Effector memory CD8-positive, alpha-beta T cell (primary cell): Measurements from ENCODE around the gene ETS1.

Experiments
- ATAC-seq: fragments of 150-1000 bp; cut with Tn5 transposase; replicated peaks from 2 replicates; pipeline ENCODE4 v1.10.0; 2021; ENCODE audit warnings: mild to moderate bottlenecking, moderate library complexity
- DNase-seq, 3 experiments: peaks; one replicate each; pipeline ENCODE4 v3.0.0; 2021
- H3K27ac Mint-ChIP-seq, 2 donors: one replicate each; pipeline ENCODE4 v1.8.0; 2022; ENCODE audit warnings: mild to moderate bottlenecking in 2 of 2, mixed read lengths in 2 of 2, moderate library complexity in 2 of 2
- H3K27me3 Mint-ChIP-seq, 2 donors: one replicate each; pipeline ENCODE4 v1.8.0; 2022; ENCODE audit warnings: mixed read lengths in 2 of 2
- H3K36me3 Mint-ChIP-seq: one replicate; pipeline ENCODE4 v1.8.0; 2022; ENCODE audit warnings: mild to moderate bottlenecking, moderate library complexity, mixed read lengths; ENCODE audit not compliant: insufficient read depth
- H3K4me1 Mint-ChIP-seq, 2 donors: one replicate each; pipeline ENCODE4 v1.8.0; 2022; ENCODE audit warnings: low read depth in 2 of 2, mixed read lengths in 2 of 2
- H3K4me3 Mint-ChIP-seq, 2 donors: one replicate each; pipeline ENCODE4 v1.8.0; 2022; ENCODE audit warnings: mild to moderate bottlenecking in 2 of 2, mixed read lengths in 2 of 2, moderate library complexity in 2 of 2
- H3K9me3 Mint-ChIP-seq, 2 donors: one replicate each; pipeline ENCODE4 v1.8.0; 2022; ENCODE audit warnings: mixed read lengths in 2 of 2

The ETS1 gene

DNA sequence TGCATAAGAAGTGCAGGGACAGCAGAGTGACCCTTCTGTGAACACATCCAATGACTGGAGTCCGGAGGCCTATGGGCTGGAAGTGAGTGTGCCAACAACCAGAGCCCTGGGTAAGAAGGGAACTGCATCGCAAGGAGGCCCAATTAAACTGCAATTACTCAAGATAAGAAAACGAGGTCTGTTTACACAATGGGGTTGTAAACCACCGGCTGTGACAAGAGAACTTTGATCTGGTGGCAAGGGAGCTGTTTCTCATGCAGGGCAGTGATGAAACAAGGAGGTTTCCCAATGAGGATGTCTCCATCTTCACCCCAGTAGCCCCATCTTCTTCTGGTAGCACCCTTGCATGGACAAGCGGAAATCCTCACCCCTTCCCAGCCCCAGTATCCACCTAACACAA, 21.5 kb downstream of the ETS1 start:
- peaks cover 3% of the 10 kb centered on the region for H3K36me3 Mint-ChIP-seq
- ATAC-seq (no peak), DNase-seq (no peak)
- H3K4me3 Mint-ChIP-seq, result no peak overlapping the region
- H3K27me3 Mint-ChIP-seq, result no peaks in the 10 kb centered on the region
- peak overlapping the region in 1 of 2 donors; percentile 21 for H3K27ac Mint-ChIP-seq
- peaks cover 15 to 19% of the 10 kb centered on the region in 2 donors for H3K4me1 Mint-ChIP-seq
- H3K9me3 Mint-ChIP-seq, result no peaks in the 10 kb centered on the region

DNA sequence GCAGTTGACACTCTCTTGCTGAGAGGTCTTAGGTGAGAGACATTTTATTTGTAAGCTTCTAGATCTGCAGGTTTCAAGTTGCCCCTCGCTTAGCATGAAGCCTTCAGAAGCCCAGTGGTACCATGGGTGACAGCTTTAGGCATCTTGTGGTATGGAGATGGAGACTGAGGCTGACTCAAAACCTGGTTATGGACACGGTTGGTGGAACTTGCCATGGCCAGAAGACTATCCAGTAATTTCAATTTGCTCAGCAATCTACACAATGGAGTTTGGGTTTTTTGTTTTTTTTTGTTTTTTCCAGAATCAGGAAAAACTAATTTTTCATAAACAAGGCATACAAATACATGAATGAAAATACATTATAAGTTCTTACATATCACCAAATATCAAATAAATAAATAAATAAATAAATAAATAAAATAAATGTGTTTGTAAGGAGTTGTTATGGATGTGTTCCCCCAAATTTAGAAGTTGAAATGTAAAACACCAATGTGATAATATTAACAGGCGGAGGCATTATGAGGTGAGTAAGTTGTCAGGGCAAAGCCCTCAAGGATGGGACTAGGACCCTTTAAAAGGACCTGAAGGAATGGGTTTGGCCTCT, 22.6 kb downstream of the ETS1 start:
- H3K36me3 Mint-ChIP-seq, result no peaks in the 10 kb centered on the region
- no peak overlapping the region for H3K27ac Mint-ChIP-seq
- H3K4me3 Mint-ChIP-seq, result no peak overlapping the region
- no peaks in the 10 kb centered on the region for H3K9me3 Mint-ChIP-seq
- ATAC-seq (no peak), DNase-seq (no peak)
- H3K4me1 Mint-ChIP-seq, result peaks cover 20 to 24% of the 10 kb centered on the region in 2 donors
- H3K27me3 Mint-ChIP-seq, result no peaks in the 10 kb centered on the region

DNA sequence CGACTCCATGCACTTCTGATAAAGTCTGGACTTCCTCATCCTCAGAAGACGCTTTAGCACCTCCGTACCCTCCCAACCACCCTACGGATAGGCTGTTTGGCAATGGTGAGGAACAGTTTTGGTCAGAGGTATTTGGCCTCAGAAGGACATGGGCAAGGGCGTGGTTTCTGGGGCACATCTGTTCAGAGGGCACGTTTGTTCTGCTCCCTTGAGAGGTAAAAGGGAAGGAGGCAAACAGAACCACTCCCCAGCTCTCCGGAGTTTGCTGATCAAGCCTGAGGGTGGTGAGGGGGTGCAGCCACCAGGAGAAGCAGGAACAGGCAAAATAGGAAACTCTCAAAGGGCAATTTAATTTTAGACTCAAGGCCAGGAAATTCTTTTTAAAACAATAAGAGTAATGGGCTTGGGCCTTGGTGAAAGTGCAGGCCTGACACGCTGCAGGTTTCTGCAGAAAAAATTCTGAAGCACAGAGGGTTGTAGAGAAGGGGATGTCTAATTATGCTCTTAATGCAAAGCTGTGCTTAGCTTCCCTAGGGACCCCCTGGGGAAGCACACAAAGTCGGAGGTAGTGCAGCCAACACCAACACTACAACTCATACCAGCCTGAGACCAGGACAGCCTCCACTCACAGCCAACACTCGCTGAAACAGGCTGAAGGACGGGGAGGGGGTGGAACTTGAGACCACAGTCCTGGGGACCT, 23.3 kb downstream of the ETS1 start:
- ATAC-seq, result no peak
- no peak overlapping the region for H3K27ac Mint-ChIP-seq

DNA sequence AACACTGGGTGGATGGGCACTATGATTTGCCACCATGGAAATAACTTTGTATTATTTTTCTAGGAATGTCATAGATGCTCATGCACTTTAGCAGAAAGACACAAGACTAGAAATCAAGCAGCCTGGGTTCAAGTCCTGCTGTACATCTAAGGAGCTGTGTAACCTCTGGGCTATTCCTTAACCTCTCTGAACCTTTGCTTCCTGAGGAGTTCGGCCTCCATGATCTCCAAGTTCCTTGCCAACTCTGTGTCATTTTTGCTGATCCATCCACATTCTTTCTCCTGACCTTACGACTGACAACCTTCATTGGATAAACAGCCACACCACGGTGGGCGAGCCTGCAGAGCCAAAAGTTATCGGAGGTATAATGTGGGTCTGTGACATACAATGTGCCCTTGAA, 24.1 kb downstream of the ETS1 start:
- no peak overlapping the region for H3K27ac Mint-ChIP-seq

More for the DNA sequence above, 23.3 kb downstream of the ETS1 start:
- Mint-ChIP-seq H3K27me3 (no peaks in the 10 kb centered on the region), H3K9me3 (no peaks in the 10 kb centered on the region), H3K4me3 (no peak overlapping the region), H3K36me3 (no peaks in the 10 kb centered on the region), H3K4me1 (peaks cover 20 to 27% of the 10 kb centered on the region in 2 donors)
- DNase-seq, result no peak

DNA sequence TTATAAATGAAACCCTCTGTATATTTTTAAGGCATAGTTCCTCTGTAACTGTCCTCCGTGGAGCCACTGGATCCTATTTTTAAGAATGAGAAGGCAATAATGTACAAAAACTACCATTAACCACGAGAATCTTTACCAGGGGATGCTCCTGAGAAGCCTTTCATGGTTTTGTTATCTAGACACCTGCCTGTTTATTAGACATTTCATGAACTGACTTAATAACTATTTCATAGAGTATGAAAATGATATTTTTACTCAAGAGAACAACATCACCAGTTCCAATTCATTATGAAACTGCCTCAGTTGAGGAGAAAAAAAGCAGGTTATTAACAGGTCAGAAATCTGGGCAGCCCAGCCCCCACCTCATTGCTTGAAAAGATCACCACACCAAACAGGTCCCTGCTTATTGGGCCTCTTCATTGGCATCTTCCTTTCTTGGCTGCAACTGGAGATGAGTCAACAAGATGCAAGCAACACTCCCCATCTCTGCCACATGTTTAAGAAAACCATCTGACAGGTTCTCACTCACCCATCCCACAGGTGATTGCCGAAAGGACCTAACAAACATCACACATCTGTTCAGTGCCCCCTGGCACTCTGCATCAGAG, 27.8 kb downstream of the ETS1 start:
- DNase-seq (no peak), ATAC-seq (no peak)
- Mint-ChIP-seq H3K27ac (no peak overlapping the region), H3K4me1 (peaks cover 8 to 18% of the 10 kb centered on the region in 2 donors), H3K9me3 (no peaks in the 10 kb centered on the region), H3K4me3 (no peak overlapping the region), H3K27me3 (no peaks in the 10 kb centered on the region), H3K36me3 (no peaks in the 10 kb centered on the region)

More for the DNA sequence above, 24.1 kb downstream of the ETS1 start:
- Mint-ChIP-seq H3K4me1 (peaks cover 15 to 27% of the 10 kb centered on the region in 2 donors), H3K4me3 (no peak overlapping the region), H3K27me3 (no peaks in the 10 kb centered on the region), H3K9me3 (no peaks in the 10 kb centered on the region), H3K36me3 (no peaks in the 10 kb centered on the region)
- ATAC-seq (no peak), DNase-seq (no peak)

DNA sequence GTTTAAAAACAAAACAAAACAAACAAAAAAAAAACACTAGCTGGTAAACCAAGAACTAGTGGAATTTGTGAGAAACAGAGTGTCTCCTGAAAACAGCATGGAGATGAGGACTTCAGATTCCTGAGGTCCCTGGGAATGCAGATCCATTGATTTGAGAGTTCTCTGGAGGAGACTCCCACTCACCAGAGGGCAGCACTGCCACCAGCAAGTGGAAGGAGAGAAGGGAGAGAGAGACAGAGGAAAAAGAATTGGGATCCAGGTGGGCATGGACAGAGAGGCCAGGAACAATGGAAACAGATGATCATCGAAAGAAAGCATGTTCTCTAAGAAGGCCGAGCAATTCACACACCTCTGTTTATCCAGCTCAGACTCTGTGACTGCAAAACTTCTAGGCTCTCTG, 31.8 kb downstream of the ETS1 start:
- DNase-seq (no peak), ATAC-seq (no peak)
- peak overlapping the region in 1 of 2 donors; percentile 95 for H3K27ac Mint-ChIP-seq
- no peak overlapping the region for H3K4me3 Mint-ChIP-seq
- peaks cover 22 to 43% of the 10 kb centered on the region in 2 donors for H3K4me1 Mint-ChIP-seq
- H3K27me3 Mint-ChIP-seq, result no peaks in the 10 kb centered on the region
- no peaks in the 10 kb centered on the region for H3K9me3 Mint-ChIP-seq
- peaks cover 4% of the 10 kb centered on the region for H3K36me3 Mint-ChIP-seq

DNA sequence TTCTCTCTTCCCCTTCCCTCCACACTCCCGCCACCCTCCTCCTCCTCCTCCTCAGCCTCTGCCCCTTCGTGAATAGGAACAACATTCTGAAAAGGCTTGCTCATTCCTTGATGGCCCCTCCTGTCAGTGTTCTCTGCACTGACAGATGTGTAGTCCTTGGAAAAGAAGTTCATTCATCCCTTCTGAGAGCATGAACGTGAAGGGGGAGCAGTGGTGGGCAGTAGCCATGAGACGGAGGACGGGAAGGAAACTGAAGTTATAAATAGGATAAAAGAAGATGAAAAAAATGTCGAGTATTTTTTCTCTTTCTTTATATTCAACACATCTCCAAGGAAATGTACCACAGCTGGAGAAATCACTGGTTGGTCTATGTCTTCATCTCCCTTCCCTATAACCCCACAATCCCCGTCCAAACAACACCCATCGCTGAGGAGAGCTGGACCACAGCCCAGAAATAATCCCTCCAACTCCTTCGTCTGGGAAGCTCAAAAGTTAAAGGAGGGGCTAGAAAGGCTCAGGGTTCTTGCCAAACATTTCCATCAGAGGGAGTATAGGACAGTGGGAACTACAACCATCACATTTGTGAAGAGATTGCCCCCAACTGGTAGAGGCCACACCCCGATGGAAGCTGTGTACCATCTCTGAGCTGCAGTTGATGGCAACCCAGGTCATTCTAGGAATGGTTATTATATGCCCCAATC, 33.5 kb downstream of the ETS1 start:
- Mint-ChIP-seq H3K4me3 (peak overlapping the region in 1 of 2 donors; percentile 40), H3K27ac (peak overlapping the region in 1 of 2 donors; percentile 95), H3K4me1 (peaks cover 29 to 47% of the 10 kb centered on the region in 2 donors), H3K9me3 (no peaks in the 10 kb centered on the region), H3K27me3 (no peaks in the 10 kb centered on the region), H3K36me3 (peaks cover 6% of the 10 kb centered on the region)
- DNase-seq (no peak), ATAC-seq (no peak)

DNA sequence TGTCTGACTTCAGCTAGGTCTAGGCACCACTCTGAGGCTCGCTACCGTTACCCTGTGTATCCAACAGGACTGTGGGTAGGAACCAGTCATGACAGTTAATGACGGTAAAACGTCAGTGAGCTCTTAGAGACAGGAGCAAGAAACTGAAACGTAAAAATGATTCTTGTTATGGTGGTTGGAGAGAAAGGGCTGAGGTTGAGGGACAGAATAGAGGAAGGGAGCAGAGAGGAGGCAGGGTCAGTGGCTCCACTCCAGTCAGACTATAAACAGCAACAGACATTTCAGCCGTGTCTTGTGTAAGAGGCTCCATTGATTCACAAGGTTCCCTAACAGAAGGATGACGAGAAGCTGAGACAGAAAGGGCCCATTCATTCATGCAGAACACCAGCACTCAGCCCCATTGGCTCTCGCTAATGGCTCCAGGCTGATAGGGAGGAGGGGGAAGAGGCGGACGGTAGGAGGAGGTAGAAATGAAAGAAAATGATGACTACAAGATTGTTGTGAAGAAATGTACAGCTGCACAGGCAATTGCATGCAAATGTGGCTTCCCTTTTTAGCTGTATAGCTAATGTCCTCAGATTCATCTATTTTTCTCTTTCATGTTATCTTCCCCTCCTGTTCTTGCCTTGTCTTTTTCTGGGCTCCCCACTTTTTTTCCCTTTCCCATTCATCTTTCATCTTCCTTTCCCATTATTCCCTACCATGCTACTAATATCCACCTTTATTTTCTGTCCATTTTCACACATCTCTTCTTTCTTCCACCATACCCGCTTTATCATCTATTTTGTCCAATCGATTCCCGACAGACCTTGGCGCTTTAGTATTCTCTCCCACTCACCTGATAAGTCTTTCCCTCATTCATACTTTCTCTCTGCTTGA, 34.3 kb downstream of the ETS1 start:
- peaks cover 6% of the 10 kb centered on the region for H3K36me3 Mint-ChIP-seq
- peak overlapping the region; percentile 22 to 40 for H3K4me3 Mint-ChIP-seq
- ATAC-seq, result peak; percentile 16
- H3K4me1 Mint-ChIP-seq, result peaks cover 33 to 52% of the 10 kb centered on the region in 2 donors
- H3K27ac Mint-ChIP-seq, result peak overlapping the region; percentile 95
- DNase-seq, result no peak
- no peaks in the 10 kb centered on the region for H3K27me3 Mint-ChIP-seq
- no peaks in the 10 kb centered on the region for H3K9me3 Mint-ChIP-seq

DNA sequence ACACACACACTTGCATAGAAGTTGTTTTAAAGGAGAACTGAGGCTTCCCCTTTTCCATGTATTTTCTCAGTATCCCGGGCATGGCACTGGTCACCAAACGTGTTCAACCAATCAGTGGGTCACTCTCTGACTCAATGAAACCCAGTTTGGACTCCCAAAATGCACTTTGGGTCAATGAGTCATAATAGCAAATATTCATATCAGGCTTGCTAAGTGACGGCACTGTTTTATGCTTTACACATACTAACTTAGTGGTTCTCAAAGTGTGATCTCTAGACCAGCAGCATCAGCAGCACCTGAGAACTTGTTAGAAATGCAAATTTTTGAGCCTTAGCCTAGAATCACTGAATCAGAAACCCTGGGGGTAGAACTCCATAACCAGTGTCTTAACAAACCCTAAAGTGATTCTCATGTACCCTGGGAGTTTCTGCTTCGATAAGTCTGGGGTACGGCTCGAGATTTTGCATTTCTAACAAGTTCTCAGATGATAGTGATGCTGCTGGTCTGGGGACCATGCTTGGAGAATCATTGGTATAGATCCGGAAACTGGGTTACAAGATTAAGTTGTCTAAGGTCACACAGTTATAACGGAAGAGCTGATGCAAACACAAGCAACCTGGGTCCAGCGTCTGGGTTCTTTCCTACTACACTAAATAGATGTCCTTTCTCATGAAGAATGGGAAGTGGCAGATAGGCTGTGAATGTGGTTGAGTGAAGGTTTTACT, 35.6 kb downstream of the ETS1 start:
- peaks cover 35 to 61% of the 10 kb centered on the region in 2 donors for H3K4me1 Mint-ChIP-seq

DNA sequence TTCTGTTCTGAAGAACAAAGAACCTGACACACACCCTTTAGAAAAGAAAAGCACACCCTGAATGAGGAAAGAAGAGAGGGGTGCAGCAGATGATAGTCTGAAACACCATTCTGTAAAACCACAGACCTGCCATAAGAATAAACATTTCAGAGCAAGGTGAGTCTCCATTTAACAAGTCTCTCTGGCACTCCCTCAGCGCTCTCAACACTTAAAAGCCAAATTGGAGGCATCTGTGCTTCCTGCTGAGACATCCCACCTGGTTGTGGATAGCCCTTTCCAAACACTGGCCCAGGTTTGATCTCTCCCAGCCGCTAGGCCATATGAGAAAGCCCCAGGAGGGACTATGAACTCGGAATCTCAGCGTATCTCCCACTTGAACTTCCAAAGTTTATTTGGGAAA, 36.3 kb downstream of the ETS1 start:
- peak overlapping the region; percentile 95 for H3K27ac Mint-ChIP-seq
- H3K27me3 Mint-ChIP-seq, result no peaks in the 10 kb centered on the region
- no peaks in the 10 kb centered on the region for H3K9me3 Mint-ChIP-seq
- peaks cover 6% of the 10 kb centered on the region for H3K36me3 Mint-ChIP-seq
- no peak for ATAC-seq
- H3K4me3 Mint-ChIP-seq, result peak overlapping the region; percentile 17 to 40
- peaks cover 35 to 62% of the 10 kb centered on the region in 2 donors for H3K4me1 Mint-ChIP-seq
- DNase-seq, result no peak

More for the DNA sequence above, 35.6 kb downstream of the ETS1 start:
- Mint-ChIP-seq H3K27me3 (no peaks in the 10 kb centered on the region), H3K9me3 (no peaks in the 10 kb centered on the region), H3K27ac (peak overlapping the region; percentile 95), H3K36me3 (peaks cover 6% of the 10 kb centered on the region), H3K4me3 (peak overlapping the region; percentile 17 to 40)
- DNase-seq (peak; percentile 31 to 52 (median 33)), ATAC-seq (peak; percentile 86)

DNA sequence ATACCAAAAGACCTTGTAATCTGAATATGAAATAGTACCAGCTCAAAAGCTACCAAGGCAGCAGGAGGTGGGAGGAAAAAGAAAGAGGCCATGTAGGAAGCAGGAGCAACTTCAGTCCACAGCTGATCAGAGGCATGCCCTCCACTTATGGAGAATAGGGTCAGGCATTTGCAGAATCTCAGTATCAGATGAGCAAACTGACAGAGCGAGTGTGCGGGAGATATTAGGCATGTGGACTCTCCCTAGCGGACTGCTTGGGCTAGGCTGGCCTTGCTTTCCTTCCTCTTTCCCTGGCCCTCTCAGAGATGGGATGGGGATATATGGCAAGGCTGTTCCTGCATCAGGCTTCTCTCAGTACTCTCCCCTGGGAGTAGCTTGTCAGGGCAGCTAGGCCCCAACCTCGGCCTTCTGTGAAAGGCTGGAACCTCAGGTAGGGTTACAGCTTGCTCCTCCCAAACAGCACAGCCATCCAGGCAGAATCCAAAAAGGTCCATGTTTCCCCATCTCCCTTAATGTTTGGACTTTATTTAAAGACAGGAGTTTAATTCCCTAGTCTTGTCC, 37.0 kb downstream of the ETS1 start:
- Mint-ChIP-seq H3K4me3 (peak overlapping the region in 1 of 2 donors; percentile 49), H3K27me3 (no peaks in the 10 kb centered on the region), H3K9me3 (no peaks in the 10 kb centered on the region), H3K27ac (peak overlapping the region; percentile 95), H3K4me1 (peaks cover 35 to 62% of the 10 kb centered on the region in 2 donors), H3K36me3 (peaks cover 6% of the 10 kb centered on the region)
- ATAC-seq, result no peak
- DNase-seq, result no peak
